Brain microvascular endothelial cell (primary cell): ENCODE measurements around the gene ANKRD12.
"Not testable (repeated sequence)": the region's sequence is repeated elsewhere in the genome, so short reads cannot be mapped to it uniquely, and the experiment has no call there.

Source experiments
- DNase-seq: peaks from one replicate; pipeline ENCODE4 v3.0.0-alpha.2; 2020
- H3K27ac ChIP-seq: fragments of 250-450 bp; sonication (Bioruptor Pico); 2 replicates; pipeline ENCODE4 v1.5.1; 2020; ENCODE audit warnings: mild to moderate bottlenecking, moderate library complexity
- H3K27me3 ChIP-seq: fragments of 250-450 bp; sonication (Bioruptor Pico); replicated peaks from 2 replicates; pipeline ENCODE4 v1.5.1; 2020; ENCODE audit warnings: mild to moderate bottlenecking
- H3K36me3 ChIP-seq: fragments of 250-450 bp; sonication (Bioruptor Pico); replicated peaks from 2 replicates; pipeline ENCODE4 v1.5.1; 2020; ENCODE audit warnings: mild to moderate bottlenecking
- H3K4me3 ChIP-seq: 2 replicates; pipeline ENCODE4 v1.5.1; 2011; ENCODE audit warnings: low read depth, mild to moderate bottlenecking, control low read depth, low read length, moderate library complexity
- CTCF ChIP-seq: IDR thresholded peaks from 2 replicates; pipeline ENCODE4 v1.5.1; 2011; ENCODE audit warnings: low read depth, mild to moderate bottlenecking, moderate library complexity, low read length, control low read depth, inconsistent platforms; ENCODE audit errors: missing control alignments
- in situ Hi-C: cut with HindIII; loops from 2 replicates; pipeline ENCODE4 v1.10.0; 2017; ENCODE audit warnings: low sequenced_read_pairs, low pct_ligation_motif_present

The ANKRD12 gene

GRCh38 chr18:9260388-9261380 is 124.1 kb downstream of the ANKRD12 start:
- Histone ChIP-seq H3K4me3 (no peak overlapping the region), H3K27me3 (no peaks in the 10 kb centered on the region), H3K27ac (no peak overlapping the region), H3K36me3 (no peaks in the 10 kb centered on the region)
- peak; percentile 9 for DNase-seq
- in situ Hi-C loops = no loop called here
- TF ChIP-seq CTCF = no peak

- no peaks in the 10 kb centered on the region for H3K36me3 ChIP-seq
- no peak for DNase-seq
- in situ Hi-C loops = no loop called here
- no peak overlapping the region for H3K4me3 ChIP-seq
- H3K27ac ChIP-seq = no peak overlapping the region
- H3K27me3 ChIP-seq = no peaks in the 10 kb centered on the region
- TF ChIP-seq CTCF = no peak
These were observed 126.7 kb downstream of the ANKRD12 start for GRCh38 chr18:9263264-9263663.

- H3K27me3 ChIP-seq, H3K36me3 ChIP-seq, H3K4me3 ChIP-seq, H3K27ac ChIP-seq, in situ Hi-C loops, DNase-seq: not testable (repeated sequence)
These were observed 128.2 kb downstream of the ANKRD12 start for GRCh38 chr18:9264797-9265196.

- H3K27me3 ChIP-seq = no peaks in the 10 kb centered on the region
- H3K27ac ChIP-seq = no peak overlapping the region
- H3K36me3 ChIP-seq = no peaks in the 10 kb centered on the region
- DNase-seq = no peak
- no peak for TF ChIP-seq CTCF
- in situ Hi-C loops = no loop called here
- no peak overlapping the region for H3K4me3 ChIP-seq
These were observed 136.6 kb downstream of the ANKRD12 start for GRCh38 chr18:9273221-9273620.

GRCh38 chr18:9275890-9276289 is 139.3 kb downstream of the ANKRD12 start:
- H3K27me3 ChIP-seq = no peaks in the 10 kb centered on the region
- no peak for DNase-seq
- in situ Hi-C loops = no loop called here
- no peak for TF ChIP-seq CTCF
- no peaks in the 10 kb centered on the region for H3K36me3 ChIP-seq
- no peak overlapping the region for H3K27ac ChIP-seq
- no peak overlapping the region for H3K4me3 ChIP-seq

- Histone ChIP-seq H3K27ac (no peak overlapping the region), H3K27me3 (no peaks in the 10 kb centered on the region), H3K36me3 (no peaks in the 10 kb centered on the region), H3K4me3 (no peak overlapping the region)
- in situ Hi-C loops = no loop called here
- no peak for DNase-seq
- no peak for TF ChIP-seq CTCF
These were observed 141.4 kb downstream of the ANKRD12 start for GRCh38 chr18:9278028-9278427.
